Calu3 (cell line): ENCODE data around the gene GTPBP6. TPM values are rescaled to one million over a fixed set of nuclear protein-coding genes. Genes with fewer than 3 reads are reported as not detected.

ENCODE experiments used
- BruUV-seq: library from RNA; stranded (reverse); fragments of 400-500 nt; replicated peaks from 2 replicates; lab custom pipeline; 2021; lab: Mats Ljungman, UMichigan
- CTCF ChIA-PET: fragments of 300-600 bp; sonication (Branson Sonifier 250); formaldehyde crosslinking; loops from one replicate; lab custom pipeline; 2022; ENCODE audit warnings: antibody characterized with exemption; lab: Charles Lee
- DNase-seq: peaks from one replicate; pipeline ENCODE4 v3.0.0; 2022
- H3K27ac Mint-ChIP-seq: one replicate; pipeline ENCODE4 v1.8.0; 2022; ENCODE audit warnings: mixed read lengths; ENCODE audit not compliant: unreplicated experiment
- H3K27me3 Mint-ChIP-seq: one replicate; pipeline ENCODE4 v1.8.0; 2022; ENCODE audit warnings: mixed read lengths; ENCODE audit not compliant: unreplicated experiment
- H3K36me3 Mint-ChIP-seq: one replicate; pipeline ENCODE4 v1.8.0; 2022; ENCODE audit warnings: mild to moderate bottlenecking, moderate library complexity, mixed read lengths; ENCODE audit not compliant: insufficient read depth, unreplicated experiment
- H3K4me1 Mint-ChIP-seq: one replicate; pipeline ENCODE4 v1.8.0; 2022; ENCODE audit warnings: mild to moderate bottlenecking, low read depth, mixed read lengths; ENCODE audit not compliant: unreplicated experiment
- H3K4me3 Mint-ChIP-seq: one replicate; pipeline ENCODE4 v1.8.0; 2022; ENCODE audit warnings: mild to moderate bottlenecking, low read depth, moderate library complexity, mixed read lengths; ENCODE audit not compliant: unreplicated experiment
- H3K9me3 Mint-ChIP-seq: one replicate; pipeline ENCODE4 v1.8.0; 2022; ENCODE audit warnings: low read depth, mixed read lengths; ENCODE audit not compliant: unreplicated experiment
- CTCF ChIP-seq: fragments of 200-600 bp; IDR thresholded peaks from one replicate; pipeline ENCODE4 v1.8.0; 2022; ENCODE audit warnings: antibody characterized with exemption; ENCODE audit not compliant: unreplicated experiment
- intact Hi-C: fragments of 100-400 bp; cut with micrococcal nuclease; formaldehyde crosslinking; loops from one replicate; pipeline ENCODE4 v1.10.0; 2022; ENCODE audit not compliant: unreplicated experiment
- total RNA-seq: library from RNA; stranded (reverse); gene quantifications from 2 replicates; pipeline ENCODE4 v1.2.3, GENCODE V29; 2022

The GTPBP6 gene
- total RNA-seq, 1 experiment from 2014 or later: 32.9 TPM

DNA sequence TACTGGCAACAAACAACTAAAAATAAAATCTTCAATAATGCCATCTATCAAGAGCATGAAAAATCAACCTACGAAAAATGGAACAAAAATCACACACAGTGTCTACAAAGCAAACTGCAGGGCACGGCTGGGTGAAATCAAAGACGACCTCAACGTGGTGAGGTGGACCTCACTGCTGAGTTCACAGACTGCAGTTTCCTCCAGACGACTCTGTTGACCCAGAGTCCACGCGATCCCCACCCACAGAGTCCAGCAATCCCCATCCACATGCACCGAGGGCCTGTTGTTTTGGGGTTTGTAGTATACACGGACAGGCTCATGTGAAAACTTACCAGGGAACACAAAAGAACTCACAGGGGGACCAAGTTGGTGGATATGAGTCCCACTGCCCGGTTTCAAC is 31.1 kb upstream of the GTPBP6 start:
- H3K27ac Mint-ChIP-seq: no peak overlapping the region
- no TSS peak for BruUV-seq
- H3K4me3 Mint-ChIP-seq: no peak overlapping the region
- TF ChIP-seq CTCF: no peak
- CTCF ChIA-PET: no interaction called here
- peaks cover 6% of the 10 kb centered on the region for H3K36me3 Mint-ChIP-seq
- H3K9me3 Mint-ChIP-seq: peaks cover 3% of the 10 kb centered on the region
- DNase-seq: no peak
- no peaks in the 10 kb centered on the region for H3K4me1 Mint-ChIP-seq
- intact Hi-C loops: no loop called here
- H3K27me3 Mint-ChIP-seq: no peaks in the 10 kb centered on the region

DNA sequence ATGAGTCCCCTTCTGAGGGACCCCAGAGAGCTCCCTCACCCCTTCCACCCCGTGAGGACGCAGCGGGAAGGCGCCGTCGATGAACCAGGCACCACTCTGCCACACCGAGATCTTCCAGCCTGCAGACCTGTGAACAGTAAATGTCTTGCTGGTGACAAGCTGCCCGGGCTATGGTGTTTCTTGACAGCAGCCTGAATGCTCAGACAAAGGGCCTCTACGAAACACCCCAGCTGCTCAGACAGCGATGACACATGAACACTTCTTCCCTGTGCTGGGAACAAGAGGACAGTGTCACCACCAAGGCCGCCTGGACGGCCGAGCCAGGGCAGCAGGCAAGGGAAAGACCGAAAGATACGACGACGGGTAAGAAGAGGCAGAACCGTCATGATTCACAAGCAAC is 30.6 kb upstream of the GTPBP6 start:
- BruUV-seq: no TSS peak
- peaks cover 3% of the 10 kb centered on the region for H3K9me3 Mint-ChIP-seq
- DNase-seq: no peak
- no peaks in the 10 kb centered on the region for H3K4me1 Mint-ChIP-seq
- peaks cover 6% of the 10 kb centered on the region for H3K36me3 Mint-ChIP-seq
- H3K4me3 Mint-ChIP-seq: no peak overlapping the region
- CTCF ChIA-PET: no interaction called here
- intact Hi-C loops: no loop called here
- H3K27me3 Mint-ChIP-seq: no peaks in the 10 kb centered on the region
- H3K27ac Mint-ChIP-seq: no peak overlapping the region
- TF ChIP-seq CTCF: no peak

DNA sequence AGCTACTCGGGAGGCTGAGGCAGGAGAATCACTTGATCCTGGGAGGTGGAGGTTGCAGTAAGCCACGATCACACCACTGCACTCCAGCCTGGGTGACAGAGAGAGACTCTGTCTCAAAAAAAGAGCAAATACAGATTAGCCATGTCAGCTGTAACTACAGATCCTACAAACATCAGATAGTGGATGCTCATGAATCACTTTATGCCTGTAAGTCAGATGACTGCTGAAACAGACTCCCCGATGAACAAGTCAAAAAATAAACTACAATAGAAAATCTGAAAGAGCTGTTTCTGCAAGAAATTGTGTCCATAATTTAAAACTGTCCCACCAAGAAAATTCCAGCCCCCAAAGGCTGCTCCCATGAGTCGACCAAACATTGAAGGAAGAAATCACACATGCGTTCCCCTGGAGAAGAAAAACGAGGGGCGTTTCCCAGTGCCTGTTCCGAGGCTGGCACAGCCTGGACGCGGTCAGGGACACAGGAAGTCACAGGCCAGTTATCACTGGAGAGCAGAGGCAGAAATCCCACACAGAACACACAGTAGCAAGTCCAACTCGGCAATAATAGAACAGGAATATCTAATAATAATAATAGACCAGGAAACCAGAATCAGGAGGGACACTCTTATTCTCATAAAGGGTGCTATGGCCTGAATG is 30.0 kb upstream of the GTPBP6 start:
- no peak overlapping the region for H3K27ac Mint-ChIP-seq
- BruUV-seq: no TSS peak
- TF ChIP-seq CTCF: no peak
- CTCF ChIA-PET: no interaction called here
- H3K9me3 Mint-ChIP-seq: peaks cover 3% of the 10 kb centered on the region
- intact Hi-C loops: no loop called here
- H3K36me3 Mint-ChIP-seq: peaks cover 6% of the 10 kb centered on the region
- DNase-seq: no peak
- H3K4me1 Mint-ChIP-seq: no peaks in the 10 kb centered on the region
- H3K27me3 Mint-ChIP-seq: no peaks in the 10 kb centered on the region
- no peak overlapping the region for H3K4me3 Mint-ChIP-seq

- H3K27me3 Mint-ChIP-seq: no peaks in the 10 kb centered on the region
- no peak for TF ChIP-seq CTCF
- H3K9me3 Mint-ChIP-seq: peaks cover 3% of the 10 kb centered on the region
- H3K4me1 Mint-ChIP-seq: no peaks in the 10 kb centered on the region
- no peak overlapping the region for H3K27ac Mint-ChIP-seq
- BruUV-seq: no TSS peak
- H3K4me3 Mint-ChIP-seq: no peak overlapping the region
- DNase-seq: no peak
- intact Hi-C loops: no loop called here
- H3K36me3 Mint-ChIP-seq: peaks cover 6% of the 10 kb centered on the region
- CTCF ChIA-PET: no interaction called here
Observed at GRCh38 chrX:347351-348117, 28.9 kb upstream of the GTPBP6 start.
